Measurements from ENCODE around the gene FOXO4.
"Not testable (repeated sequence)": the region's sequence is repeated elsewhere in the genome, so short reads cannot be mapped to it uniquely, and the experiment has no call there.

- TF ChIP-seq CTCF (CRISPR knock-in tag; IDR thresholded peaks at IDR 0.05); ZNF567 (CRISPR knock-in tag; IDR thresholded peaks at IDR 0.05; ENCODE audit: borderline replicate concordance); RFX1 (IDR thresholded peaks at IDR 0.05); ZNF703 (CRISPR knock-in tag; IDR thresholded peaks at IDR 0.05; ENCODE audit: borderline replicate concordance): not testable (repeated sequence)
These were observed 47.8 kb upstream of the FOXO4 start for GRCh38 chrX:71047891-71048290.

Measured in HepG2 (cell line).